Karpas-422 (cell line): Measurements from ENCODE around the gene TMEM203. TPM values are rescaled to one million over a fixed set of nuclear protein-coding genes. Genes with fewer than 3 reads are reported as not detected.
A peak's percentile ranks its signal among the peaks of the same experiment; 100 is the strongest.

Experiments
- DNase-seq: peaks from one replicate; pipeline ENCODE4 v3.0.0-alpha.2; 2015
- H2AFZ ChIP-seq: fragments of 200-600 bp; sonication (generic); 2 replicates; pipeline ENCODE4 v1.6.1; 2014; ENCODE audit warnings: antibody characterized with exemption, low read length, mixed read lengths
- H3K27ac ChIP-seq: fragments of 200-600 bp; sonication (generic); 2 replicates; pipeline ENCODE4 v1.5.1; 2014; ENCODE audit warnings: mild to moderate bottlenecking, low read length, moderate library complexity
- H3K27me3 ChIP-seq: fragments of 200-600 bp; sonication (generic); 2 replicates; pipeline ENCODE4 v1.6.1; 2014; ENCODE audit warnings: low read length, mixed read lengths
- H3K36me3 ChIP-seq: fragments of 200-600 bp; sonication (generic); 2 replicates; pipeline ENCODE4 v1.6.1; 2014; ENCODE audit warnings: low read length, mixed read lengths; ENCODE audit not compliant: insufficient read depth
- H3K4me1 ChIP-seq: fragments of 200-600 bp; sonication (generic); 2 replicates; pipeline ENCODE4 v1.6.1; 2014; ENCODE audit warnings: mild to moderate bottlenecking, low read length, mixed read lengths
- H3K4me2 ChIP-seq: fragments of 200-600 bp; sonication (generic); 2 replicates; pipeline ENCODE4 v1.6.1; 2014; ENCODE audit warnings: low read length, low read depth, mild to moderate bottlenecking; ENCODE audit not compliant: poor library complexity, severe bottlenecking
- H3K4me3 ChIP-seq: fragments of 200-600 bp; sonication (generic); 2 replicates; pipeline ENCODE4 v1.5.1; 2014; ENCODE audit warnings: mild to moderate bottlenecking, antibody characterized with exemption, low read length, mixed read lengths
- H3K79me2 ChIP-seq: fragments of 200-600 bp; sonication (generic); 2 replicates; pipeline ENCODE4 v1.6.1; 2014; ENCODE audit warnings: mild to moderate bottlenecking, low read length, mixed read lengths
- H3K9ac ChIP-seq: fragments of 200-600 bp; sonication (generic); 2 replicates; pipeline ENCODE4 v1.6.0; 2014; ENCODE audit warnings: low read length
- H3K9me2 ChIP-seq: fragments of 200-600 bp; sonication (generic), shearing (Covaris generic); replicated peaks from 2 replicates; pipeline ENCODE4 v1.6.0; 2014; ENCODE audit warnings: mild to moderate bottlenecking, low read length, moderate library complexity; ENCODE audit not compliant: insufficient read depth
- H3K9me3 ChIP-seq: fragments of 300-700, 200-600 bp; sonication (generic); 2 replicates; pipeline ENCODE4 v1.6.1; 2014; ENCODE audit warnings: low read length, mixed read lengths
- H4K20me1 ChIP-seq: fragments of 200-600 bp; sonication (generic); 2 replicates; pipeline ENCODE4 v1.6.1; 2014; ENCODE audit warnings: mild to moderate bottlenecking, antibody characterized with exemption, low read length, low read depth; ENCODE audit not compliant: insufficient read depth
- total RNA-seq: library from RNA; depleted of rRNA; stranded (reverse); fragments of >200 nt; shearing (Covaris generic); gene quantifications from 2 replicates; pipeline ENCODE4 v1.2.3, GENCODE V29; 2014; ENCODE audit warnings: low replicate concordance

TMEM203 gene
- total RNA-seq, 1 experiment from 2014 or later = 30.6 TPM

GRCh38 chr9:137204731-137205125 lies 720 bp downstream of the TMEM203 start:
- DNase-seq = no peak
- peaks cover 51% of the 10 kb centered on the region for H3K4me1 ChIP-seq
- H3K27me3 ChIP-seq = no peaks in the 10 kb centered on the region
- peak overlapping the region; percentile 99 for H3K4me3 ChIP-seq
- peaks cover 60% of the 10 kb centered on the region for H3K79me2 ChIP-seq
- H3K27ac ChIP-seq = peak overlapping the region; percentile 62; the same call in 1 of the 2 replicates
- H3K9ac ChIP-seq = peak overlapping the region; percentile 100
- peaks cover 6% of the 10 kb centered on the region; the same call in 1 of the 2 replicates for H3K36me3 ChIP-seq
- H2AFZ ChIP-seq = no peak overlapping the region
- no peaks in the 10 kb centered on the region for H3K9me3 ChIP-seq
- H3K4me2 ChIP-seq = peak overlapping the region; percentile 98
- 0 out of 2 replicates have a peak, but pooled peaks cover 5% of the 10 kb centered on the region for H4K20me1 ChIP-seq
- no peaks in the 10 kb centered on the region for H3K9me2 ChIP-seq

GRCh38 chr9:137202966-137203365 lies 2.5 kb downstream of the TMEM203 start:
- peaks cover 68% of the 10 kb centered on the region for H3K4me1 ChIP-seq

DNA sequence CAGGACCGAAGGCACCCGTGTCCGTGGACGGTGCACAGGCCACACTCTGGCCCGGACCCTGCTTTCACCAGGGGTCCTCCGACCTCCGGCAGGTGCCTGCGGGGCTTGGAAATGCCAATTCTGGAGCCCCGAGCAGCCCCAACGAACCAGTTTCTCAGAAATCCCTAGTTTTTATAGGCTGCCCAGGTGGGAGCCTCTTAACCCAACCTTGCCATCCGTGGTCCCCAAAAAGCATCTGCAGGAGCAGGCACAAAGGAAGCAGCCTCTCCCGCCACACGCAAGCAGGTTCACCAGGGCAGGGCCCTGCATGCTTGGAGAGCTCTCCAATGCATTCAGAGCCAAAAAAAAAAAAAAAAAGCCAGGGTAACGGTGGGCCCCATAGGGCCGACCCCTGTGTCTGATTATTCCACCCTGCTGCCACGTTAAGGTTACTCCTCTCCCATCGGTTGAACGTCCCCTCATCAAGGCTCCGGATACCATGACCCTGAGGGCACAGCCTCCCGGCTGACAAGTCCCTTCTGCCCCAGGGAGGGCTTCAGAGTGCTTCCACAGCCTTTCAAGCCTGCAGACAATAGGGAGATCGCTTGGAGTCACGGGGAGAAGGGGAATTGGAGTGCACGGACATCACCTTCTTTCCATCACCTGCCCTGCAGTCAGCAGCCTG lies 4.1 kb downstream of the TMEM203 start:
- Histone ChIP-seq H3K27ac (peak overlapping the region; percentile 79), H3K9ac (peak overlapping the region; percentile 93), H3K9me2 (no peaks in the 10 kb centered on the region), H3K27me3 (no peaks in the 10 kb centered on the region), H3K9me3 (no peaks in the 10 kb centered on the region), H3K4me2 (peak overlapping the region; percentile 85), H3K4me3 (peak overlapping the region; percentile 94), H4K20me1 (0 out of 2 replicates have a peak, but pooled peaks cover 5% of the 10 kb centered on the region), H2AFZ (no peak overlapping the region), H3K36me3 (no peaks in the 10 kb centered on the region), H3K79me2 (peaks cover 78% of the 10 kb centered on the region), H3K4me1 (peaks cover 66% of the 10 kb centered on the region)
- peak; percentile 65 for DNase-seq

More at GRCh38 chr9:137202966-137203365, 2.5 kb downstream of the TMEM203 start:
- H3K4me2 ChIP-seq = no peak overlapping the region
- H3K9me2 ChIP-seq = no peaks in the 10 kb centered on the region
- no peak for DNase-seq
- H3K27me3 ChIP-seq = no peaks in the 10 kb centered on the region
- no peak overlapping the region for H2AFZ ChIP-seq
- no peak overlapping the region for H3K4me3 ChIP-seq
- H3K9me3 ChIP-seq = no peaks in the 10 kb centered on the region
- peak overlapping the region; percentile 43 for H3K9ac ChIP-seq
- peaks cover 6% of the 10 kb centered on the region; the same call in 1 of the 2 replicates for H3K36me3 ChIP-seq
- H3K27ac ChIP-seq = no peak overlapping the region
- 0 out of 2 replicates have a peak, but pooled peaks cover 5% of the 10 kb centered on the region for H4K20me1 ChIP-seq
- H3K79me2 ChIP-seq = peaks cover 78% of the 10 kb centered on the region

DNA sequence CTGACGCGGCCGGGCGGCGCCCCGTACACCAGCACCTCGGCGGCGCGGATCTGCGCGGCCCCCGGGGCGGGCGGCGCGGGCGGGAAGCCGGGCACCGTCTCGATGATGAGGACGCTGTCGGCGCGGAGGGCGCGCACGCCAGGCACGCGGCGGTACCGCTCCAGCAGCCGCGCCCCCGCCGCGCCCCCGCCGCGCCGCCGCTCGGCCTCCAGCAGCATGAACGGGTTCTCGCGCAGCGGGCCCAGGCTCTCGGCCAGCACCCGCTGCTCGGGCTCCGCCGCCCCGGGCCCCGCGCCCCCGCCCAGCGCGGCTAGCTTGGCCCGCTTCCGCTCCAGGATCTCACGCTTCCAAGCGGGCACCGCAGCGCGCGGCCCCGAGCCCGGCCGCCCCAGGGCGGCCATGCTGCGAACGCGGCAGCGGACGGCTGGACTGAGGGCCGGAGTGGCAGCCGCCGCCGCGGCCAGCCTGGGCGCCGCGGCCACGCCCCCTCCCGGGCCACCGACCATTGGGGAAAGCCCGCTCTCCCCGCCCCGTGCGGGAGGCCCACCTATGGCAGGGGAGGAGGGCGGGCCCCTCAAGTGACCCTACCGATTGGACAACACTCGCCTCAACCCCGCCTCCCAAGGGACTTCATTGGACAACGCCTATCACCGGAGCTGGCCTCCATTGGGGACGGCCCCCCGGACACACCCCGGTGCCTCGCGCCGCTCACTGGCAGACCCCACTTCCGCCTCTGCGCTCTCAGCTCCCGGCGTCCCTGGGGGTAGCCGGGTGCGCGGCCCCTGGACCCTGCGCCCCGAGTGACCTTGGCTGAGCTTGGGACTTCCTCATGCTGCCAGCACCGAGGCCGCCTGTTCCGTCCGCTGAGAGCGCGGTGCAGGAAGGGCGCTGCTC lies 4.9 kb downstream of the TMEM203 start, which contains the start of gene TPRN:
TSS of gene TPRN (minus strand) at position 431 of the 894 bp plus-strand sequence. CDS start at position 401, 30 bp downstream.
- Histone ChIP-seq H3K9me2 (no peaks in the 10 kb centered on the region), H3K4me3 (peak within 1 kb of the TSS; percentile 94), H3K36me3 (no peaks in the 10 kb centered on the region), H3K4me1 (peaks cover 64% of the 10 kb centered on the region), H3K9me3 (no peaks in the 10 kb centered on the region), H3K27ac (peak within 1 kb of the TSS; percentile 79), H2AFZ (no peak within 1 kb of the TSS), H3K79me2 (peaks cover 73% of the 10 kb centered on the region), H4K20me1 (0 out of 2 replicates have a peak, but pooled peaks cover 6% of the 10 kb centered on the region), H3K27me3 (no peaks in the 10 kb centered on the region), H3K9ac (peak within 1 kb of the TSS; percentile 93), H3K4me2 (peak within 1 kb of the TSS; percentile 87)
- peak; percentile 100 for DNase-seq

DNA sequence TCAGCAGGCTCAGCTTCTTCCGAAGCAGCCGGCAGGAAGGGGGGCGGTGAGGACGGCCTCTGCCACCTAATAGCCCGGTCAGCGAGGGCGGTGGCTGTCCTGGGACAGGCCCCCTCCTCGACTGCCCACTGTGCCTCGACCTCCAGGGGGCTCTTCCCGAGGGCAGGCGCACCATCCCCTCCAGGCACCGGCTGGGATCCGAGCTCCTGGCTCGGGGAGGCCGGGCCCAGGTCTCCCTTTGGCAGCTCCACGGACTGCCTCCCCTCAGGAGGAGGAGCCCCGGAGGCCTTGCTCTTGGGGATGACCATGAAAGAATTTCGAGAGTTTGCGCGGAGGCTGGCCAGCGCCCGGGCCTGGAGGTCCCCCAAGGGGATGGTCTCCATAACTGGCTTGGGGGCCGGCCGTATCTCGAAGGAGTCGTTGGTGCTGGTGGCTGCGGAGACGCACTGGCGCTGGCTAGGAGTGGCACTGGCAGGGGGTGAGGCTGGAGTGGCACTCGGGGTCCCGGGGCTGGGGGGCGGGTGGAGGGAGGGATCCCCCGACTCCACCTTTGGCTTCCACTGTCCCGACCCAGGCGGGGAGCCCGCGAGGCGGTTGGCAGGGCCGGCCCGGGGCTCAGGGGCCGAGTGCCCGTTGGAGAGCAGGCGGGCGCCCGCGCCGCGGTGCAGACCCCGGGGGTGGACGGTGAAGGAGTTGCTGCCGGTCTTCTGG lies 5.9 kb downstream of the TMEM203 start:
- H3K79me2 ChIP-seq = peaks cover 72% of the 10 kb centered on the region
- no peak overlapping the region for H3K27ac ChIP-seq
- peak overlapping the region; percentile 67 for H3K4me3 ChIP-seq
- no peak overlapping the region for H2AFZ ChIP-seq
- H3K9me2 ChIP-seq = no peaks in the 10 kb centered on the region
- H3K36me3 ChIP-seq = no peaks in the 10 kb centered on the region
- peaks cover 9% of the 10 kb centered on the region; the same call in 1 of the 2 replicates for H4K20me1 ChIP-seq
- H3K4me1 ChIP-seq = peaks cover 61% of the 10 kb centered on the region
- H3K27me3 ChIP-seq = no peaks in the 10 kb centered on the region
- DNase-seq = peak; percentile 40
- no peaks in the 10 kb centered on the region for H3K9me3 ChIP-seq
- H3K4me2 ChIP-seq = peak overlapping the region; percentile 87
- H3K9ac ChIP-seq = peak overlapping the region; percentile 73

DNA sequence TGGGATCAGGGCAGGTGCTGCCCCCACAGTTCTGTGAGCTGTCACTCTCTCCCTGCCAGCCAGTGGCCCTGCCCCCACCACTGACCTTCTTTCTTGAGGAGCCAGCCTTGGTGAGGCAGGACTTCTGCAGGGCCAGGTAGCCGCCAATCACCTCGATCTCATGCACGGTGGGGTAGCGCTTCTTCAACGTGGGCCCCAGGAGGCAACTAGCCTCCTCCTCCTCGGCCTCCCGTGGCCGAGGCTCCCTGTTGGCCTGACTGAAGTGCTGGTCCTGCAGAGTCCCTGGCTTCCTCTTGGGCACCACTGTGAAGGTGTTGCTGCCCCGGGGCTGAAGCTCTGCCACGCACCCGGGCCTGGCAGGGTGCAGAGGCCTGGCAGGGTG lies 6.6 kb downstream of the TMEM203 start:
- no peaks in the 10 kb centered on the region for H3K9me2 ChIP-seq
- no peak overlapping the region for H3K27ac ChIP-seq
- peaks cover 66% of the 10 kb centered on the region for H3K79me2 ChIP-seq
- peaks cover 54% of the 10 kb centered on the region for H3K4me1 ChIP-seq
- H3K9ac ChIP-seq = peak overlapping the region; percentile 73
- peaks cover 5% of the 10 kb centered on the region; the same call in 1 of the 2 replicates for H4K20me1 ChIP-seq
- peak overlapping the region; percentile 67 for H3K4me3 ChIP-seq
- no peaks in the 10 kb centered on the region for H3K27me3 ChIP-seq
- no peaks in the 10 kb centered on the region for H3K9me3 ChIP-seq
- DNase-seq = peak; percentile 39
- no peaks in the 10 kb centered on the region for H3K36me3 ChIP-seq
- H3K4me2 ChIP-seq = peak overlapping the region; percentile 87
- H2AFZ ChIP-seq = no peak overlapping the region

DNA sequence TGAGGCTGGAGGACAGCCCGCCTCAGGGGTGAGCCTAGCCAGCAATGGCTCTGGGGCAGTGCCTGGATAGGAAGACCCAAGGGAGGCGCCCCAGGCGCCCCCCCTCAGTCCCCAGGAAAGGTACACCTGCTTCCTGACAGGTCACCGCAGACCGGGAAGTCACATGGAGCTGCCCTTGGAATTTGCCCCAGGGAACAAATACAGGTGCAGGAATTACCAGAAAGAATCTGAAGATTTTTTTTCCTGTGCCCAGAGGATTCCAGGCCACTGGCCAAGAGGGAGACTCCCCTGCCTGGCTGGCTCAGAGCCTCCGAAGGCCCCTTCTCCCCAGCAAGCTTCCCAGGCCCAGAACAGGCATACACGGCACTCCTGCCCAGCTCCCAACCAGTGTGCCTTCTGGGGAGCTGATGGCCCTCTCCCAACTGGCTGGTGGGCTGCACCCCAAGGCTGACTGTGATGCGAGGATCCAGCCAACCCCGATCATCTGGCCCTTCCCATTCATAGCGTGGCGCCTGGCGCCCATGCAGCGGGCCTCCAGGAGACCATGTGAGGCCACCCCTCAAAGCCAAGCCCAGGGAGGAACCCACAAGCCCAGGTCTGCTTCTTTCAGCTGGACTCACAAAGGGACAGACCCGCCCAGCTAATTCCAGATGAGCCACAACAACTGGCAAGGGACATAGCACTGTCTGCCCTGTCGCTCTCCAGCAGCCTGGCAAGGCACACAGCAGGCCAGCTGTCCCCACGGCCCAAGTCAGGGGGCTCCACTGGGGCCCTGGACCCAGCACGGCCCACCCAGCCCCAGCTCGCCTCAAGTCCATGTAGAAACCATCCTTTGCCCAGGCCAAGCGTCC lies 7.2 kb downstream of the TMEM203 start:
- H3K79me2 ChIP-seq = peaks cover 60% of the 10 kb centered on the region
- H3K27me3 ChIP-seq = no peaks in the 10 kb centered on the region
- no peaks in the 10 kb centered on the region for H3K9me2 ChIP-seq
- peak overlapping the region; percentile 73 for H3K9ac ChIP-seq
- H3K4me2 ChIP-seq = peak overlapping the region; percentile 87
- no peak overlapping the region for H3K27ac ChIP-seq
- H3K4me1 ChIP-seq = peaks cover 48% of the 10 kb centered on the region
- H4K20me1 ChIP-seq = peaks cover 5% of the 10 kb centered on the region; the same call in 1 of the 2 replicates
- peak; percentile 39 for DNase-seq
- no peak overlapping the region for H2AFZ ChIP-seq
- H3K36me3 ChIP-seq = no peaks in the 10 kb centered on the region
- H3K9me3 ChIP-seq = no peaks in the 10 kb centered on the region
- H3K4me3 ChIP-seq = peak overlapping the region; percentile 67; the same call in 1 of the 2 replicates
